Measurements from ENCODE around the gene CLCN3. TPM values are rescaled to one million over a fixed set of nuclear protein-coding genes. Genes with fewer than 3 reads are reported as not detected.

Gene CLCN3
- total RNA-seq, 1 experiment from 2014 or later: 63.0 TPM

DNA sequence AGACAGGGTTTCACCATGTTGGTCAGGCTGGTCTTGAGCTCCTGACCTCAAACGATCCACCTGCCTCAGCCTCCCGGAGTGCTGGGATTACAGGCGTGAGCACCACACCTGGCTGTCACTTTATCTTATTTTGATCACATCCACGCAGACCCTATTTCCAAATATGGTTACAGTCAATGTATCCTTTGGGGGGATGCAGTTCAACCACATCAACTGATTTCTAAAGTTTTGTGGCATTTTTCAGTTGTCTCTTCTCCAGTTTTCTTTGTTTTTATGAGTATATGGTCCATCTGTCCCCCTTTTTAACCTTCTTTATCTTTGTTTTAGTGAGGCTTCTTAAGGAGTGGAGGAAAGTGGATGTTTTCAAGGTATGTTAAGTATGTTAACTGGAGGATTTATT is 141.5 kb downstream of the CLCN3 start:
- no peaks in the 10 kb centered on the region for H3K36me3 ChIP-seq (ENCODE audit: insufficient read depth, low read length, poor library complexity, severe bottlenecking)
- TF ChIP-seq, protein P1, sequence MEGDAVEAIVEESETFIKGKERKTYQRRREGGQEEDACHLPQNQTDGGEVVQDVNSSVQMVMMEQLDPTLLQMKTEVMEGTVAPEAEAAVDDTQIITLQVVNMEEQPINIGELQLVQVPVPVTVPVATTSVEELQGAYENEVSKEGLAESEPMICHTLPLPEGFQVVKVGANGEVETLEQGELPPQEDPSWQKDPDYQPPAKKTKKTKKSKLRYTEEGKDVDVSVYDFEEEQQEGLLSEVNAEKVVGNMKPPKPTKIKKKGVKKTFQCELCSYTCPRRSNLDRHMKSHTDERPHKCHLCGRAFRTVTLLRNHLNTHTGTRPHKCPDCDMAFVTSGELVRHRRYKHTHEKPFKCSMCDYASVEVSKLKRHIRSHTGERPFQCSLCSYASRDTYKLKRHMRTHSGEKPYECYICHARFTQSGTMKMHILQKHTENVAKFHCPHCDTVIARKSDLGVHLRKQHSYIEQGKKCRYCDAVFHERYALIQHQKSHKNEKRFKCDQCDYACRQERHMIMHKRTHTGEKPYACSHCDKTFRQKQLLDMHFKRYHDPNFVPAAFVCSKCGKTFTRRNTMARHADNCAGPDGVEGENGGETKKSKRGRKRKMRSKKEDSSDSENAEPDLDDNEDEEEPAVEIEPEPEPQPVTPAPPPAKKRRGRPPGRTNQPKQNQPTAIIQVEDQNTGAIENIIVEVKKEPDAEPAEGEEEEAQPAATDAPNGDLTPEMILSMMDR (conservative IDR thresholded peaks at IDR 0.05; ENCODE audit: low read depth, low read length): no peak
- TF ChIP-seq EZH2 (IDR thresholded peaks at IDR 0.05; ENCODE audit: borderline replicate concordance, low read depth, low read length, poor library complexity, severe bottlenecking): no peak
- CTCF ChIA-PET: no interaction called here
- H3K4me3 ChIP-seq (ENCODE audit: low read depth, low read length, poor library complexity, severe bottlenecking): no peak overlapping the region
- POLR2A ChIA-PET (ENCODE audit: low non-redundant PET): no interaction called here
- H3K27me3 ChIP-seq (replicated peaks; ENCODE audit: insufficient read depth, low read depth, low read length, poor library complexity): no peaks in the 10 kb centered on the region
- no peak overlapping the region for H3K27ac ChIP-seq (ENCODE audit: low read depth, low read length, poor library complexity, severe bottlenecking)
- intact Hi-C loops (cut with micrococcal nuclease; ENCODE audit: unreplicated experiment): no loop called here
- DNase-seq (ENCODE audit: low spot score): no peak
- no peaks in the 10 kb centered on the region for H3K9me3 ChIP-seq (ENCODE audit: low read depth, low read length, poor library complexity, severe bottlenecking)
- BruUV-seq (replicated peaks): no TSS peak
- H3K4me1 ChIP-seq (ENCODE audit: insufficient read depth, low read length, poor library complexity, severe bottlenecking): peaks cover 6% of the 10 kb centered on the region

DNA sequence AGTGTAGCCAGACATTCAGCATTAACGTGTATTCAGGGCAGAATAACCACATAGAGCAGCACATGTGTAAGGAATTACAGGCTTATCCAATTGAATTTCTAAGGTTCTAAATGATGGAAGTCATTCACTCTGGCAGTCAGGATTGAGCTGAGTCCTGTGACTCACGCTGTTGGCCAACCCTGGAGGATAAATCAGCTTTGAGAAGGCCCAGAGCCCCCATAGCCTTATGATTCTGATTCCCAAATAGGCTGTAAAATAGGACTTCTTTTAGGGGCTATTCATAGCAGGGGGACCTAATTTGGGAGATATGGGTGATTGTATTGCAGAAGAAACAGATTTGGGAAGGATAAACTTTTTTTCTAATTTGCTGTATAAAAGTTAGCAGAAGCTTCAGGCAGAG is 145.5 kb downstream of the CLCN3 start:
- CTCF ChIA-PET: no interaction called here
- Histone ChIP-seq H3K9me3 (ENCODE audit: low read depth, low read length, poor library complexity, severe bottlenecking) (no peaks in the 10 kb centered on the region), H3K27me3 (replicated peaks; ENCODE audit: insufficient read depth, low read depth, low read length, poor library complexity) (no peaks in the 10 kb centered on the region), H3K27ac (ENCODE audit: low read depth, low read length, poor library complexity, severe bottlenecking) (no peak overlapping the region), H3K4me3 (ENCODE audit: low read depth, low read length, poor library complexity, severe bottlenecking) (no peak overlapping the region), H3K4me1 (ENCODE audit: insufficient read depth, low read length, poor library complexity, severe bottlenecking) (no peaks in the 10 kb centered on the region), H3K36me3 (ENCODE audit: insufficient read depth, low read length, poor library complexity, severe bottlenecking) (no peaks in the 10 kb centered on the region)
- BruUV-seq (replicated peaks): no TSS peak
- TF ChIP-seq, protein P1 (conservative IDR thresholded peaks at IDR 0.05; ENCODE audit: low read depth, low read length): no peak
- TF ChIP-seq EZH2 (IDR thresholded peaks at IDR 0.05; ENCODE audit: borderline replicate concordance, low read depth, low read length, poor library complexity, severe bottlenecking): no peak
- DNase-seq (ENCODE audit: low spot score): peak; percentile 57
- POLR2A ChIA-PET (ENCODE audit: low non-redundant PET): no interaction called here
- intact Hi-C loops (cut with micrococcal nuclease; ENCODE audit: unreplicated experiment): no loop called here

DNA sequence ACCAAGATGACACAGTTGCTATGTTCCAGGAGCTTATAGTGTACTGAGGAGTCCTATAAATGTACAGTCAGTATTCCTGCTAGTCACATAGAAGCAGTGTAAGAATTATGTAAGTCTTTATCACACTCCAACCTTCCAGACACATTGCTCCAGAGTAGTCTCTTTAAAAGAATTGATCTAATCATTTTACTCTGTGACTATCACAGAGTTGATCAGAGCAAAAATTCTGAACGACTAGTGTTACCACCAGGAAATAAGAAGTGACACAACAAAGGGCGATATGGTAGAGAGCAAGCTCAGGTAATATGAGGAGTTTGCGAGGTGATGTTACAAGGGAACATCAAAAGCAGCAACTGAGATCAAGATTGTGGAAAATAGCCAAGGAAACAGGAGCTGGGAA is 146.4 kb downstream of the CLCN3 start:
- ChIA-PET POLR2A (ENCODE audit: low non-redundant PET) (interaction anchor here (1.0 kb wide), 1 partner anchor 77 kb away, joined by 3 read pairs; no protein-coding TSS in a partner anchor), CTCF (no interaction called here)
- DNase-seq (ENCODE audit: low spot score): no peak
- intact Hi-C loops (cut with micrococcal nuclease; ENCODE audit: unreplicated experiment): no loop called here
- H3K27ac ChIP-seq (ENCODE audit: low read depth, low read length, poor library complexity, severe bottlenecking): no peak overlapping the region
- TF ChIP-seq EZH2 (IDR thresholded peaks at IDR 0.05; ENCODE audit: borderline replicate concordance, low read depth, low read length, poor library complexity, severe bottlenecking): no peak
- TF ChIP-seq, protein P1 (conservative IDR thresholded peaks at IDR 0.05; ENCODE audit: low read depth, low read length): no peak
- no TSS peak for BruUV-seq (replicated peaks)
- H3K9me3 ChIP-seq (ENCODE audit: low read depth, low read length, poor library complexity, severe bottlenecking): no peaks in the 10 kb centered on the region
- no peaks in the 10 kb centered on the region for H3K4me1 ChIP-seq (ENCODE audit: insufficient read depth, low read length, poor library complexity, severe bottlenecking)
- no peaks in the 10 kb centered on the region for H3K36me3 ChIP-seq (ENCODE audit: insufficient read depth, low read length, poor library complexity, severe bottlenecking)
- no peak overlapping the region for H3K4me3 ChIP-seq (ENCODE audit: low read depth, low read length, poor library complexity, severe bottlenecking)
- H3K27me3 ChIP-seq (replicated peaks; ENCODE audit: insufficient read depth, low read depth, low read length, poor library complexity): no peaks in the 10 kb centered on the region
